Stimulated activated CD4-positive, alpha-beta T cell treated with anti-CD3 and anti-CD28 coated beads, TNF-alpha, amount 100 ng/mL, for 1 hour (primary cell): ENCODE measurements around the gene KLHL3.

Experiments used
- DNase-seq, 3 donors: peaks; one replicate each; pipeline ENCODE4 v3.0.0-alpha.2; 2020; ENCODE audit warnings: low read depth in 3 of 3, low spot score in 1 of 3

KLHL3 gene

DNA sequence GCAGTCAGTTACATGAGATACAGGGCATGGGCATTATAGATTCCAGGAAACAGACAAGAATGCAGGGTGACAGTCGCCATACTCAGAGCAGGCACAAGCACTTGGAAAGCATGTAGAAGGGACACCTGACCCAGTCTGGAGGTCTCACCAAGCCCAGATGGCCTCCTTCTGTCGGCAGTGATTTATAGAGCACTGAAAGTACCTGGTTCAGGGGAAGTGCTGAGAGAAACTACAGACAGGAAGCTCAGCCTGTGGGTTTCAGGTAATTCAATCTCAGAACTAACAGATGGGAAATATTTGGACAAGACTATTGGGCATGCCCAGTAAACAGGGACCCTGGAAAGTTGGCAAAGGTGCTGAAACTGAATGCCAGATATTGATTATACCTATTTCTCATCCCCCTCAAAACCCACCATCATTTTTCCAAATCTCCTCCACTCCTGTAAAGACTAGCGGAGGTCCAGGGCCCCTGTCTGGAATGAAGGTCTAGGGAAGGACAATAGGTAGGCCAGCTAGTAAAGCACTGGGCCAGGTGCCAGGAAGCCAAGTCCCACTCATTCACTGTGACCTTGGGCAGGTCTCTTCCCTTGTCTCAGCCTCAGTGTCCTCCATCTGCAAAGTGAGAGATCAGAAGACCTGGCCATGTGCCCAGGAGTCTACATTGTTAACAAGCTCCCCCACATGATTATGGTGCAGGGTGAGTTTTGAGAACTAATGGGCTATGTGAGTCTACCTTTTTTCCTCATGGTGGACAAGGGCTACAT lies 26.9 kb downstream of the KLHL3 start:
- no peak for DNase-seq

DNA sequence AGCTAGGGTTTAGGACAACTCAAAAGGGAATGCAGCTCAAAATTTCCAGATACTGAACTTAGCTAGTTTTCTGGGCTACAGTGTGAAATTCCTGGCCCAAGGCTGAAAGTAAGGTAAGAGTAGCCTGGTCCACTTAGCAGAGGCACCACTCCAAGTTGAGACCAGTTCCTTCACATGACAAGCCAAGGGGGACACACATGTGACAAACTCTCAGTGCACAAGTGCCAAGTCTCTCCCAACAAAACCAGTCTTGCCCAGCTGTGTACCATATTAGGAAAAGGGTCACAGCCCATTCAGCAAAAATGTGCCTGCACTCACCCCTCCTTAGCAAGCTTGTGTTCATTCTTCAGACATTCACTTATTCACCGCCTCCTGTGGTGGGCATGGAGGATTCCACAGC lies 27.8 kb downstream of the KLHL3 start:
- no peak for DNase-seq

DNA sequence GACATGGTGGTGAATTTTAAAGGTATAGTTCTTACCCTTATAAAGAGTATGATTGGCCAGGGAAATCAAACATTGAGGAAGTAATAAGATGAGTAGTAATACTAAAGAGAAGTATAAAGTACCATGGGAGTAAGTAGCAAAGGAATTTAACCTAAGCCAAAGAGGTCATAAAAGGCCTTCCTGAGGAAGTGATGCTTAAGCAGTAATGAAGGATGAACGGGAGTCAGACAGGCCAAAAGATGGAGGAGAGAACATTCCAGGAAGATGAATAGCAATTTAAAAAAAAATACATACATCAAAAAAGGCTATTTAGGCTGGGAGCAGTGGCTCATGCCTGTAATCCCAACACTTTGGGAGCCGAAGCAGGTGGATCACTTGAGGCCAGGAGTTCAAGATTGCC lies 29.0 kb downstream of the KLHL3 start:
- DNase-seq = no peak

DNA sequence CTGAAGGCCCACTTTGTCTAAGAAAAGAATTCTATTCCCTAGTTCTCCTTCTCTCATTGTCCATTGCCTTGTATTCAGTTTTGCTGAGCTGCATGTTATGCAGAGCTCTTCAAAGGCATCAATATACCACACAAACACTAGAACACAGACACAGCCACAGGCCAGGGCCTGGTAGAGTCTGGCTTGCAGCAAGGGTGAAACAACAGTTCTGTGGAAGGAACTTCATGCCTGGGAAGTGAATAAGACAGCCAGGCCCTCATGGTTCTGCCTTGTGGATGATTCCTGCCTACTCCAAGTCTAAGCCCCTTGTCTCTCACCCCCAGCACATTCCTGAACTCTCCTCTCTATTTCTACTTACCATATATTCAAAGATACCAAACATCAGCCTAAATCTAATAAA lies 30.8 kb downstream of the KLHL3 start:
- no peak for DNase-seq

DNA sequence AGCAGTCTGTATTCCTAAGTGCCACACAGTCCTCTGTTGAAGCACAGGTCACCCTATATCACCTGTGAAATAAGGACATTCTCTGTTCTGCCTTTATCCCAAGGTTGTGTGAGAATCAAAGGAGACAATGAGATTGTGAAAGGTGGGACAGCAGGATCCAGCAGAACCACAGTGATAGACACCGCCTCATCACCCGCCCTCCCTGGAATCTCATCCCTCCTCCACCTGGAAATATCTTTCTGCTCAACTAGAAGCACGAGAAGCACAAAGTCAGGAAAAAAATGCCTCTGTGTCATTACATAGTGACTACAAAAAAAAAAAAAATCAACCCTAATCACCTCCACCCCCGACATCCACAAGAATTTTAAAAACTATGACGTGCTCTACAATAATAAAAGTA lies 32.3 kb downstream of the KLHL3 start:
- DNase-seq = no peak

DNA sequence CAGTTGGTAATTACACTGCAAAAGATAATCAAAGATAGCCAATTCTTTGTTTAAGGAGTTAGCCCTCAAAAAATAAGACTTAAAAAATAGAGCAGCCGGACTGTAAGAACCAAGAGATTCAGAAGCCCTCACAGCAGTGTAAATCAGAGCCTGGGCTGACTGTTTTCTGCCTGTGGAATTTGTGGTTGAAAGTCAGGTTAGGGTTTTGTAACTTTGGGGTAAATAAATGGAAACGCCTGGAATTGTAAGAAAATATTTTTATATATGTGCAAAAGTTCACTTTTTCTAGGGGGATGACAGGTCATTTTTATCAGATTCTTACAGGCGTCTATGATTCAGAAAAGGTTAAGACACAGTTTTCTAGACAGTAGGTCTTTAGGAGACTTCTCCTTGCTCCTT lies 35.6 kb downstream of the KLHL3 start:
- DNase-seq = no peak

DNA sequence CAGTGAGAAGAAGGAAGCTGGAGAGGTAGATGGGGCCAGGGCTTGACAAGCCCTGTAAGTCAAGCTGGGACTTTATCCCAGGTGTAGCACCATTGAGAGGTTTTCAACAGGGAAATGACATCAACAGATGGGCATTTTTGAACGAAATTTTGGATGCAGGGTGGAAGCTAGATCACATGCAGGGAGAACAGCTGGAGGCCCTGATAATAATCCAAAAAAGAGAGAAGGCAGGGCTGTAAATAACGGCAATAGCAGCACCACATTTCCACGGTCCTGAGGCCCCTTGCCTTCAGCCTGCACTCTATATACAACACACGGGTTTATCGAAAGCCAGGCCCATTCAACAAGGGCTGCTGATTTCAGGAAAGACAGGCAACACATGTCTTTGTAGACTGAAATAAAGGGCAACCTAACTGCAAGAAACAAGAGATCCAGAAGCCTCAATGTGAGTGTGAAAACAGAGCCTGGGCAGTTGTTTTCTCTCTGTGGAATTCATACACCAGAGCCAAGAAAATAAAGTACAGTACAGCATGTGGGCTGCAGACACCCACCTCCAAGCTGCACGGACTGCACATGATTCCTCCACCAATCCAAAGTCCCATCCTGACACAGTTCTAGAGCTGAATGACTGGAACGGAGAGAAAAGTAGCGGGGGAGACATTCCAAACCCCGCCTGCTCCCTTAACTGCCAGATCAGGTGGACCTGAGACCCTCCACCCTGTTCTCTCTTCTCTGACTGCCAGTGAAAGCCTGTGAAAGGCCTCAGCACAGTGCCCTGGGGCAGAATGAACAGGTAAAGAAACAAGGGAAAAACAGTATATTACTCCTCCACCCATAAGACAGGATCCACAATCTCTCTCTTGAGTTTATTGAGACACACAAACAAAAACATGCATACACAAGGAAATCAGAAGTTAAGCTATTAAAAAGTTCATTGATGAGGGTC lies 36.3 kb downstream of the KLHL3 start:
- no peak for DNase-seq

DNA sequence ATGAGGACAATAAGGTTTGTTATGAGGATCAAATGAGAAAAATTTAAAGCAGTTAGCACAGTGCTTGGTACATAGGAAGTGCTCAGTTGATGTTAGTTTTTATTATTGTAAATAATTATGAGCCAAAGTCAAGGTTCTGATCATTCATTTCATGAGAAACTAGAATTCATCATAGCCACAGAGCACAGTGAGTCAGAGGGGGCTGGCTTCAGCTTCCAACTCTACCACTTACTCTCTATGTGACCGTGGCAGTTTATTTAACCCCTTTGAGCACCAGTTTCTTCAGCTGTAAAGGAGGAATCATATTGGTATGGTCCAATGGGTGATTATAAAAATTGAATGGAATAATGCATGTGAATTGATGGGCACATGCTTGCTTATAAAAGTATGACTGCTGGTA lies 39.4 kb downstream of the KLHL3 start:
- DNase-seq = peak in 1 of 3 donors; percentile 9

DNA sequence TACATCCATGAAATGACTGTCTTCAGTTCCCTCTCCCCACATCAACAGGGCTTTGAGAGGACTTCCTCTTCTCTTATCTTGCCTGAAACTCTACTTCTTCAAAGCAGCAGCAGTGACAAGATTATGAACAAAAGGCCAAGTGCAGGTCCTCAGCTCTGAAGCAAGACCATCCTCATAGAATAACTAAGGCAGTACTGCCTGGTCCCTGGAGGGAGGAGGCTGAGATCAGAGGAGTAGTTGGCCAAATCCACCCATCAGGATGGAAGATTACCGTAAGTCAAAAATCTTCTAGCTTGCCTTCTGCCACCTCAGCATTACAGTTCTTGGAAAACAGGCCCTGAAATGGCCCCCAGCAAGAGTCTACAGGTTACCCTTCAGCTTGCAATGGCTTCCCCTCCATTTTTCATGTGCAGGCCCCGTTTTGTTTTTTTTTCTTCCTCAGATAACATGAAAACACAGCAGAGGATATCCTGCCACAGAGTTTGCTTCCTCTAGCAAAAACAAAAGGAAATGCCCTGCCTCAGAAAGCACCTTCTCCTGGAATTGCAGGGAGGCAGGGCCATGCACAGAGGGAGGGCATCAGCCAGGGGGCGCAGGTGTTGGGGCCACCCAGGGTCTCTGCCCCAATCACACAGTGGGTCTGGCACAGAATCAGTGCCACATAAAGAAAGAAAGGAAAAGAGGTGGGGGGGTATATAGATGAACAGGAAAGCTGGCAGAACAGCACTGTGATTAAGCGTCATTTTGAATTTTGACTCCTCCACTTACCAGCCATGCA lies 40.0 kb downstream of the KLHL3 start:
- DNase-seq = no peak

DNA sequence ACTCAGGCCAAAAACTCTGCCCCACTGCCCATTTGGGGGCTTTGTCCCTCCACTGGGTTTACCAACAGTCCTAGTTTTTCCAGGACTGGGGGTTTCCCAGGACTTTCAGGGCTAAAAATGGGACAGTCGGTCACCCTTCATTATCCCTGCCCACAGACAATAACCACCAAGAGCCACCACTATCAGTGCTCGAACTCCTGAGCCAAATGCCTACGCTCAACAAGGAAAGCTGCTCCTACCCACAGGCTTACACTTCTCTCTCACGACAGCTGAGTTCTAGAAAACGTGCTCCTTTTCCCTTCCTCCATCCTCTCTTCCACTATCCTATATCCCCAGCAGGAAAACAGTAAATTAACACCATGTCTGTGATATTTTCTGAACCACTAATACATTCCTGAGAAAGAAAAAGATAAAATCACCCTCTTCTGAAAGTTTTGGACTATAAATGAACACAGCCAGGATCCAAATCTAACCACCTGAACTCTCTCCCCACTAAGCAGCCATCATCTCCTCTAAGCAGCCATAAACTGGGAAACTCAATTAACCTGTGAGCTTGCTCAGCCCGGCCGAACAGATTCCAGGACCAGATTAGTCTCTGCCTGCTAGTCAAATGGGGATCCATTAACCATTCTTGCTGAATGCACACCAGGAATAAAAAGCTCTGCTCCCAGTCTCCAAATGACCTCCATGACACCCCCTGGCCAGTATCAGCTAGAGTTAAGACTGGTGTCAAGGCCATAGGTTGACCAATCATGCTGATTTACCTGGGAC lies 41.8 kb downstream of the KLHL3 start:
- DNase-seq = no peak

DNA sequence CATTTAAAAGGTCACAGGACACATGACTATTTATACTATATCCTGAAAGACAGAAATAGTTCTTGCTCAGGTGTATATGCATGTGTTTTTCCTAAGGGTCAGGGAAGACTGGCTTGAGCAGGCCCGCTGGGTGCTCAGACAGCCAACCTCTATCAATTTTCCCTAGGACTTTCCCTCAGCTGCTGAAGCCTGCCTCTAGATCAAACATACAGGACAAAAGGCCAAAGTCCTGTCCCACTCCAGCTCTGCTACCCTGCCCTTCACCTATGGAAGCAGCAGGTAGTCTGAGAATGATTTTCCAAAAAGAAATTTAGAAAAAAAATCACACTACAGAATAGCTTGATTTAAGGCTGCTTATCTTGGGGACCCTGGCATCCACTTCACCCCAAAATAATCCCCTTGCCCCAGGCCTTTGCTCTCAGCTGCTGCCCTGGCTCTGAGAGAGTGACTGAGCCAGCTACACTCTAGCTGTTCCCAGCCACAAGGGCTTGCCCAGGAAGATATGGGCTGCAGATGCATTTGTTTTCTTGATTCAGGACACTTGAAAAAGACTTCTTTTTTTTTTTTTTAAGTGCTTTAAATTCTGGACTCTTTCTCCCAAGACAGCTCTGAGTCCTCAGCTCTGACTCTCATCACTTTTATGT lies 42.5 kb downstream of the KLHL3 start:
- DNase-seq = no peak

DNA sequence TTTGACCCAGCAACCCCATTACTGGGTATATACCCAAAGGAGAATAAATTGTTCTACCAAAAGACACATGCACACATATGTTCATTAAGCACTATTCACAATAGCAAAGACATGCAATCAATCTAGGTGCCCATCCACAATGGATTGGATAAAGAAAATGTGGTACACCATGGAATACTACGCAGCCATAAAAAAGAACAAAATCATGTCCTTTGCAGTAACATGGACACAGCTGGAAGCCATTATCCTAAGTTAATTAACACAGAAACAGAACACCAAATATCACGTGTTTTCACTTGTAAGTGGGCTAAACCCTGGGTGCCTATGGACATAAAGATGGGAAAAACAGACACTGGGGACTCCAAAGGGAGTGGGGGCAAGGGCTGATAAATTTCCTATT lies 46.6 kb downstream of the KLHL3 start:
- DNase-seq = no peak

DNA sequence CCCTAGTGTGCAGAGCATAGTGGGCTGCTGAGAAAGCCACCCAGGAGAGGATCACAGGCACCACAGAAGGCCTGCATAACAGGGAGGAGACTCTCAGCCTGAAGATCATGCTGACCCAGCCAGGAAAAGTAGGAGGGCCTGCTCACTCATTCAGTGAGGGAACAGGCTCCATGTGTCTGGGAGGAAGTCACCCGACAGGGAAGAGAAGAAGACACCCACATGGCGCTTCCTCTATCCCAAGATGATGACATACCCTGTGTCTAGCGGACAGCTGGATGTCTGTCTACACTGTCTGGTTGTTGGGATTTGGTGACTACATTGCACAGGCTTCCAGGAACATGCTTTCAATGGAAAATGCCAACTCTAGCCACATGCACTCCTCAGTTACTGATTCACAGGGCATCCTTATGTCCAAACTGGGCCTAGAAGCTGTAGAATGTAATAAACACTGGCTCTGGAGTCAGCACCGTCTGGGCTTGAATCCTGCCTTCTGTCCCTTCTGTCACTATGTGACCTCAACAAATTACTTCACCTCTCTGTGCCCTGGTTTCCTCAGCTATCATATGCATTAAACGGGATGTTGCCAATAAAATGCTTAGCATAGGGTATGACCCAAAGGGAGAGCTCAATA lies 47.6 kb downstream of the KLHL3 start:
- DNase-seq = no peak

DNA sequence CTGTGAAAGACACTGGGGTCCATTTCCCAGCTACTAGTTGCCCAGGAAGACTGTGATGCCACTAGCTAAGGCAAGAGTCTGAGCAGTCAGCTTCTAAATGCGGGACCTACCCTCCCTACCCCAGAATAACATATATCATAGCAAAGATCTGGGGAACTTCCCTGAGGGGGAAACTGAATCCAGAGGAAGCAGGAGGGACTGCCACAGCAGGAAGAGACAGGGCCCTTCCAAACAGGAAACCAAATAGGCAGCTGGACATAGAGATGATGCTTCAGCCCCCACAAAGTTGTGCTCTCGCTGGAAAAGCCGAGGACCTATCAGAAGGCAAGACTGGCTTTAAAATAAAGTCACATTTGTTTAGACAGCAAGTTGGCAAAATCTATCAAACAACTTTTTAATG lies 51.1 kb downstream of the KLHL3 start:
- DNase-seq = no peak

DNA sequence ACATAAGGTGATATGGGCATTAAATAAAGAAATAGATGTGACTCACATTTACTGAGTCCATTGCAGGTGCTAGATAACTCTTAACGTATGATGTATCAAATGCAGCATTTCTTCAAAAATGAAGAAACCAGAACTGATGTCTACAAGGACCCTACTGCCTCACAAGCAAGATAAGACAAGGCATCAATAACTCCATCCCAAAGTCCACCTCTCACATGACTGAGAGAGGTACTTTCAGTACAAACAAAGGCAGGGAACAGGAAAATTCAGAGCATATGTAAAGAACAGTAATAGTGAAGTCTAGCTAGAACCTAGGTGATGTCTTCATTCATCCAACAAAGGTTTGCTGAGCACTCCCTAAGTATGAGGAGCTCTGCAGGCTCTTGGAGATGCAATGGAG lies 54.7 kb downstream of the KLHL3 start:
- no peak for DNase-seq

DNA sequence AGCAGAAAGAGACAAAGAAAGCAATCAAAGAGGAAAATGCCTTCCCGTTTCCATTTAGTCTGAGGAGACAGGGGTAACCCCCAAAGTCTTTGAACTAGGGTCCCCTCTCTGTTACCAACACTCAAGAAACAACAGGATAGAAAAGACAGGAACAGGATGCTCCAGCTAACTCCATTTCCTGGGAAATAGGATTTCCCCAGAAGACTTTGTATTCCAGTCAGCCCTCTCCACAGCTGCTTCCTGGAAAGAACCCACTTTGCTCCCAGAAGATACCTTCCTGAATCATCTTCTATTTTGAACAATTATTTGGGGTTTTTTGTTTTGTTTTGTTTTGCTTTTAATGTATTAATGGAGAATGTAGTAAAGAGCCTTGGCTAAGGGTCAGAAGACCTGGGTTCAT lies 56.0 kb downstream of the KLHL3 start:
- no peak for DNase-seq

DNA sequence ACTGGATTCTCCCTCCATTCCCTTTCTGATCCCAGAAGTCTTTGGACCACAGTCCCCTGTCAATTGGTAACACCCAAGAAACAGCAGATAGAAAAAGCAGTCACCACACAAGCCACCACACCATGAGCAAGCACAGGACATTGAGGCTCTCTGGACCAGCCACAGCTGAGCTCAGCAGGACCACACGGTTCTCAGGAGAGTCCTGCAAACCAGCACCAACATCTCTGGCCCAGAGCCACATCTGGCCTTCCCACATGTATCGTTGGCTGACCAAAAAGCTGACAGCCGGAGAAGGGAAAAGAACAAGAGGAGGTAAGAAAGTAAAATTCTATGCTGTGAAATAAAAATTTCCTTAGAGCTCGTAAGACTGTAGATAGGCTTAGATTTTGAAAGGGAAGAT lies 56.7 kb downstream of the KLHL3 start:
- no peak for DNase-seq

DNA sequence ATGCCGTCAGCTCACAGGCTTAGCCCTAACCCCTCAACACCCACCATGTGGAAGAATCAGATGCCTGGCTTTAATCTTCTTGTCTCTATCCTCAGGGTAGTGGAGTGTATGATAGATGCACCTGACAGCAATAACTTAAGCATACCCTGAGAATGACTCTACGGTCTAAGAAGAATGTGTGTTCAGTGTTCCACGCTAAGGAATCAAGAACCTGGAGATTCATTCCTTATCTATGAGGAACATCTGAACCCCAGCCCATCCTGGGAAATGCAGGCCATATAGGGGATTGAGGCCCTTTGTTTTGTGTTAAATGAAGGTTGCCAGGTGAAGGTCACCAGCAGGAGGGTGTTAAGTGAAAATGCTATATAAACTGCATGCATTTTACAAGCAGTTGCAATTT lies 63.0 kb downstream of the KLHL3 start:
- DNase-seq = no peak

DNA sequence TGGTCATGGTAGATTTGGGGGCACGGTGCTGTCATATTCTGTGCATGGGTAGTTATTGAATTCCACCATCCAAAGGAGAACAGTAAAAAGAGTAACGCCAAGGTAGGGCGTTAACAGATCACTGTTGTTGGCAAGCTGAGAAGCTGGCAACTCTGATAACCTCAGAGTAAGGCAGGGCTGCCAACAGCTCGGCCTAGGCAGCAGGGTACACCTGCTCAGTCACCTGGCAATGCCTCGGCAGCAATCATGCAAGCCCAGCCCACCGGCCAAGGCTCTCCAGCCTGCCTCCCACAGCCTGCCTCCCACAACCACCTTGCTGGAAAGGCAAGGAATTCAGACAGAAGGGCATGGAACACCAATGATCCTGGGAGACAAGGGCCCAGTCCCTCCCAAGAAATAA lies 63.9 kb downstream of the KLHL3 start:
- no peak for DNase-seq

DNA sequence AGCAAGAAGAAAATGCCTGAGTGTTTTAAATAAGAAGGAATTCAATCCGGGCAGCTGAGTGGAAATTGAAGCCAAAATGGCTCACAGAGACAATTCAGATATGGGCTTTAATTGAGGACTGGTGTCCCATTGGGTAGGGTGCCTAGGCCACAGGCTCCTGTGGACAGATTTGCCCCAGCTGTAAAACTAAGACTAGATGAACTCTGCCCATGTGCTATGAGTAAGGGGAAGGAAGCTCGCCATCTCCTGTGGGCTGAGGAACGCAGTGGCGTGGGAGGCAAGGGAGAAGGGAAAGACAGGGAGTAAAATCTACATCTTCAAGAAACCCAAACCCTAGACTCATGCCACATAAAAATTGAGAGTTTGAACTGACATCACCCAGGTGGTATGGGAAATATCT lies 66.1 kb downstream of the KLHL3 start:
- no peak for DNase-seq
